GM23248 (cell line): ENCODE results near the gene LRFN3.

ENCODE experiments used
- EZH2 ChIP-seq: fragments of 200-600 bp; sonication (generic); IDR thresholded peaks from 2 replicates; pipeline ENCODE4 v1.6.1; 2018; ENCODE audit warnings: antibody characterized with exemption, mild to moderate bottlenecking; ENCODE audit not compliant: insufficient read depth, poor library complexity, severe bottlenecking
- EZH2phosphoT487 ChIP-seq: fragments of 200-600 bp; sonication (generic); IDR thresholded peaks from 2 replicates; pipeline ENCODE4 v1.6.1; 2018; ENCODE audit warnings: antibody characterized with exemption, moderate library complexity, mild to moderate bottlenecking, low read depth; ENCODE audit not compliant: insufficient read depth

GRCh38 chr19:35966771-35967170, 30.6 kb downstream of the LRFN3 start:
- TF ChIP-seq EZH2, result no peak
- no peak for TF ChIP-seq EZH2phosphoT487
